GM23338 (cell line): ENCODE measurements around the gene FYN. TPM values are rescaled to one million over a fixed set of nuclear protein-coding genes. Genes with fewer than 3 reads are reported as not detected.

Source experiments
- ATAC-seq: fragments of 200-7000 bp; cut with Tn5 transposase; 3 replicates; pipeline ENCODE4 v1.9.1; 2020
- DNase-seq: peaks from one replicate; pipeline ENCODE4 v3.0.0-alpha.2; 2015; ENCODE audit warnings: low spot score
- H2AFZ ChIP-seq: fragments of 200-600 bp; sonication (generic); 2 replicates; pipeline ENCODE4 v1.8.0; 2016; ENCODE audit warnings: antibody characterized with exemption, mild to moderate bottlenecking, moderate library complexity
- H3F3A ChIP-seq: fragments of 200-600 bp; sonication (generic); replicated peaks from 2 replicates; pipeline ENCODE4 v1.8.0; 2017; ENCODE audit warnings: antibody characterized with exemption, mixed run types, low read depth
- H3K27ac ChIP-seq: fragments of 200-600 bp; sonication (generic); 2 replicates; pipeline ENCODE4 v1.6.1; 2016; ENCODE audit warnings: low read depth
- H3K27me3 ChIP-seq: fragments of 200-600 bp; sonication (generic); 2 replicates; pipeline ENCODE4 v1.8.0; 2016; ENCODE audit warnings: mild to moderate bottlenecking, mixed run types, moderate library complexity; ENCODE audit not compliant: insufficient read depth
- H3K36me3 ChIP-seq: fragments of 200-600 bp; sonication (generic); 2 replicates; pipeline ENCODE4 v1.8.0; 2016; ENCODE audit warnings: mild to moderate bottlenecking; ENCODE audit not compliant: insufficient read depth
- H3K4me1 ChIP-seq: fragments of 200-600 bp; sonication (generic); 2 replicates; pipeline ENCODE4 v1.8.0; 2016; ENCODE audit warnings: mild to moderate bottlenecking, moderate library complexity; ENCODE audit not compliant: insufficient read depth
- H3K4me2 ChIP-seq: fragments of 200-600 bp; sonication (generic); 2 replicates; pipeline ENCODE4 v1.7.1; 2017; ENCODE audit warnings: mixed run types
- H3K4me3 ChIP-seq: fragments of 200-600 bp; sonication (generic); 2 replicates; pipeline ENCODE4 v1.6.1; 2016; ENCODE audit warnings: mixed run types
- H3K79me2 ChIP-seq: fragments of 200-600 bp; sonication (generic); replicated peaks from 2 replicates; pipeline ENCODE4 v1.8.0; 2017; ENCODE audit warnings: mild to moderate bottlenecking; ENCODE audit not compliant: insufficient read depth
- H3K9me2 ChIP-seq: fragments of 200-600 bp; sonication (generic); 2 replicates; pipeline ENCODE4 v1.8.0; 2017; ENCODE audit not compliant: insufficient read depth
- H4K20me1 ChIP-seq: fragments of 200-600 bp; sonication (generic); replicated peaks from 2 replicates; pipeline ENCODE4 v1.8.0; 2017; ENCODE audit warnings: mild to moderate bottlenecking; ENCODE audit not compliant: insufficient read depth
- H3K27ac Mint-ChIP-seq: 2 replicates; pipeline ENCODE4 v1.8.0; 2020; ENCODE audit warnings: inconsistent platforms, mild to moderate bottlenecking, moderate library complexity, mixed read lengths
- H3K27me3 Mint-ChIP-seq: 3 replicates; pipeline ENCODE4 v1.8.0; 2022; ENCODE audit warnings: low read depth, mild to moderate bottlenecking, moderate library complexity, mixed read lengths, inconsistent platforms; ENCODE audit not compliant: insufficient read depth, poor library complexity
- H3K36me3 Mint-ChIP-seq: 3 replicates; pipeline ENCODE4 v1.8.0; 2021; ENCODE audit warnings: low read depth, mild to moderate bottlenecking, inconsistent platforms, moderate library complexity, mixed read lengths
- H3K4me1 Mint-ChIP-seq: 3 replicates; pipeline ENCODE4 v1.8.0; 2020; ENCODE audit warnings: mild to moderate bottlenecking, inconsistent platforms, mixed read lengths
- H3K4me3 Mint-ChIP-seq: 3 replicates; pipeline ENCODE4 v1.8.0; 2021; ENCODE audit warnings: moderate library complexity, mild to moderate bottlenecking, inconsistent platforms, mixed read lengths
- H3K9me3 Mint-ChIP-seq: 3 replicates; pipeline ENCODE4 v1.8.0; 2020; ENCODE audit warnings: moderate library complexity, mild to moderate bottlenecking, inconsistent platforms, mixed read lengths
- CREB1 ChIP-seq: fragments of 250-450 bp; sonication (Bioruptor Pico); IDR thresholded peaks from 2 replicates; pipeline ENCODE4 v1.5.0; 2020; ENCODE audit warnings: low read depth, mild to moderate bottlenecking, moderate library complexity
- CTCF ChIP-seq, 2 experiments: fragments of 200-600 bp in 1 of 2; sonication (generic) in 1 of 2; conservative IDR thresholded peaks; 2 replicates each; pipeline versions ENCODE4 v1.5.1 to v1.6.1; 2016 to 2017; ENCODE audit warnings: antibody characterized with exemption in 2 of 2, low read depth in 2 of 2, mild to moderate bottlenecking in 2 of 2, moderate library complexity in 1 of 2
- ETS1 ChIP-seq: IDR thresholded peaks from 2 replicates; pipeline ENCODE4 v1.6.1; 2016; ENCODE audit warnings: antibody characterized with exemption
- EZH2 ChIP-seq: fragments of 200-600 bp; sonication (generic); IDR thresholded peaks from one replicate; pipeline ENCODE4 v1.8.0; 2017; ENCODE audit warnings: antibody characterized with exemption, mild to moderate bottlenecking, low read depth; ENCODE audit not compliant: unreplicated experiment
- EZH2phosphoT487 ChIP-seq: fragments of 200-600 bp; sonication (generic); IDR thresholded peaks from one replicate; pipeline ENCODE4 v1.8.1; 2018; ENCODE audit warnings: antibody characterized with exemption; ENCODE audit not compliant: unreplicated experiment
- JUNB ChIP-seq: IDR thresholded peaks from one replicate; pipeline ENCODE4 v1.6.1; 2016; ENCODE audit warnings: antibody characterized with exemption; ENCODE audit not compliant: unreplicated experiment
- NANOG ChIP-seq: IDR thresholded peaks from 2 replicates; pipeline ENCODE4 v1.6.1; 2016; ENCODE audit warnings: antibody characterized with exemption, borderline replicate concordance
- POLR2AphosphoS5 ChIP-seq: IDR thresholded peaks from 2 replicates; pipeline ENCODE4 v1.6.1; 2016; ENCODE audit warnings: antibody characterized with exemption, low read depth
- REST ChIP-seq: IDR thresholded peaks from one replicate; pipeline ENCODE4 v1.6.1; 2018; ENCODE audit warnings: antibody characterized with exemption; ENCODE audit not compliant: unreplicated experiment
- STAT1 ChIP-seq: IDR thresholded peaks from one replicate; pipeline ENCODE4 v1.6.1; 2016; ENCODE audit warnings: antibody characterized with exemption; ENCODE audit not compliant: unreplicated experiment
- ZNF114 ChIP-seq: fragments of 250-450 bp; sonication (Bioruptor Pico); IDR thresholded peaks from 2 replicates; pipeline ENCODE4 v1.5.0; 2020; ENCODE audit warnings: mild to moderate bottlenecking, moderate library complexity
- ZNF331 ChIP-seq: fragments of 250-450 bp; sonication (Bioruptor Pico); IDR thresholded peaks from 2 replicates; pipeline ENCODE4 v1.5.0; 2020; ENCODE audit warnings: low read depth, mild to moderate bottlenecking, moderate library complexity
- ZNF462 ChIP-seq: fragments of 250-450 bp; sonication (Bioruptor Pico); IDR thresholded peaks from 2 replicates; pipeline ENCODE4 v1.5.0; 2020; ENCODE audit warnings: mild to moderate bottlenecking, moderate library complexity
- polyA plus RNA-seq: library from polyadenylated mRNA; unstranded; fragments of >200 nt; fragmentation: Nextera tagmentation; extraction: Ambion mirVana; gene quantifications from 2 replicates; pipeline ENCODE4 v1.2.1, GENCODE V29; 2016
- total RNA-seq: library from RNA; depleted of rRNA; stranded (reverse); fragments of >200 nt; shearing (Covaris generic); gene quantifications from 2 replicates; pipeline ENCODE4 v1.2.3, GENCODE V29; 2014

The FYN gene
- total and polyA plus RNA-seq, 2 experiments from 2014 or later, result 46.8 to 143 TPM

- Mint-ChIP-seq H3K27me3 (peaks cover 16% of the 10 kb centered on the region), H3K36me3 (peaks cover 7% of the 10 kb centered on the region), H3K27ac (no peak overlapping the region), H3K4me3 (no peak overlapping the region), H3K4me1 (peaks cover 61% of the 10 kb centered on the region), H3K9me3 (no peaks in the 10 kb centered on the region; the same call in 2 of the 3 replicates)
- H4K20me1 ChIP-seq, result no peaks in the 10 kb centered on the region
- no peak for DNase-seq
- no peak overlapping the region for H2AFZ ChIP-seq
- no peak for TF ChIP-seq CTCF (conservative IDR thresholded peaks at IDR 0.05; ENCODE audit: low read depth in 2 of 2)
- TF ChIP-seq JUNB, result no peak
- no peak for TF ChIP-seq ZNF462 (CRISPR knock-in tag)
- no peak for TF ChIP-seq STAT1
- TF ChIP-seq REST, result no peak
- TF ChIP-seq ZNF331, result no peak
- no peak for TF ChIP-seq ETS1
- TF ChIP-seq POLR2AphosphoS5, result no peak
- no peak for TF ChIP-seq EZH2phosphoT487
- no peak for TF ChIP-seq EZH2
- TF ChIP-seq CREB1 (CRISPR knock-in tag), result no peak
- no peak for TF ChIP-seq ZNF114
- TF ChIP-seq NANOG, result no peak
- H3K9me2 ChIP-seq, result no peaks in the 10 kb centered on the region
- peaks cover 17% of the 10 kb centered on the region for H3F3A ChIP-seq
- H3K4me1 ChIP-seq, result peaks cover 54% of the 10 kb centered on the region
- H3K4me2 ChIP-seq, result peak overlapping the region; percentile 48
- H3K79me2 ChIP-seq, result no peaks in the 10 kb centered on the region
- H3K4me3 ChIP-seq, result no peak overlapping the region
- H3K27me3 ChIP-seq, result no peaks in the 10 kb centered on the region
- no peak for ATAC-seq
- no peaks in the 10 kb centered on the region for H3K36me3 ChIP-seq
- no peak overlapping the region for H3K27ac ChIP-seq
Observed at GRCh38 chr6:111664565-111665030, 208.7 kb downstream of the FYN start.
